Neuron (in vitro differentiated cells): ENCODE data around the gene INAFM1.

Source experiments
- H2AFZ ChIP-seq: one replicate; pipeline ENCODE4 v1.6.1; 2013; ENCODE audit warnings: low read depth, mild to moderate bottlenecking, inconsistent platforms, low read length, moderate library complexity
- H3K27me3 ChIP-seq: one replicate; pipeline ENCODE4 v1.6.1; 2013; ENCODE audit warnings: low read length; ENCODE audit not compliant: insufficient read depth
- H3K36me3 ChIP-seq: one replicate; pipeline ENCODE4 v1.6.1; 2013; ENCODE audit warnings: low read length; ENCODE audit not compliant: insufficient read depth
- H3K4me1 ChIP-seq: one replicate; pipeline ENCODE4 v1.6.1; 2013; ENCODE audit warnings: low read length; ENCODE audit not compliant: insufficient read depth
- H3K4me3 ChIP-seq: 2 replicates; pipeline ENCODE4 v1.5.1; 2013; ENCODE audit warnings: mild to moderate bottlenecking, low read length, moderate library complexity
- H3K9me3 ChIP-seq: one replicate; pipeline ENCODE4 v1.6.1; 2013; ENCODE audit warnings: low read length

INAFM1 gene

DNA sequence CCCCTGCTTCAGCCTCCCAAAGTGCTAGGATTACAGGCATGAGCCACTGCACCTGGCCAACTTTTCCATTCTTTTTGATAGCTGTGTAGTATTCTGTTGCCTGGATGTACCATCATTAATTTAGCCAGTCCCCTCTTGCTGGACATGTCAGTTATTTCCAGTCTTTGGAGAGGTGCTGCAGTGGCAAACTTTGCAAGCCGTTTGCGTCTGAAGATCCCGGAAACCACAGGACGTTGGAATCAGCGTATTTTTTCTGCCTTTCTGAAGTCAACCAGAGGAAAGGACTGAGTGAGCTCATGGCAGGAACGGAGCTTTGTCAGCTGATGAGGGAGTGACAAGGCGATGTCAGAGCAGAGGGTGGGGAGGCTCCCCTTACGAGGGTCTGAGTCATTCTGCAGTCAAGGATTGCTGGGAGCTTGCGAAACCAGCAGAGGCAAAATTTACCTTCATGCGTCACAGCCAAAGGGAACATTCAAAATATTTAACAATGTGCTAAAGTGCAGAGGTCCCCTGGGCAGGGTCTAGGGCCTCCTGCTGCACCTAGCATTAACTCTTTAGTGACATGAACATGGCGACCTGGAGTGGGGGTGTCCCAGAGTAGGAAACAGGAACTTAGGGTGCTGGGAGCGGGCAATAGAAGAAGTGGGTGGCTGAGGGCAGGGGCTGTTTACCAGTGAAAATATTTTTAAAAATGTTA, 40.6 kb downstream of the INAFM1 start:
- no peaks in the 10 kb centered on the region for H3K4me1 ChIP-seq
- H3K4me3 ChIP-seq: no peak overlapping the region
- H3K36me3 ChIP-seq: no peaks in the 10 kb centered on the region
- no peaks in the 10 kb centered on the region for H3K9me3 ChIP-seq
- no peak overlapping the region for H2AFZ ChIP-seq
- H3K27me3 ChIP-seq: no peaks in the 10 kb centered on the region

DNA sequence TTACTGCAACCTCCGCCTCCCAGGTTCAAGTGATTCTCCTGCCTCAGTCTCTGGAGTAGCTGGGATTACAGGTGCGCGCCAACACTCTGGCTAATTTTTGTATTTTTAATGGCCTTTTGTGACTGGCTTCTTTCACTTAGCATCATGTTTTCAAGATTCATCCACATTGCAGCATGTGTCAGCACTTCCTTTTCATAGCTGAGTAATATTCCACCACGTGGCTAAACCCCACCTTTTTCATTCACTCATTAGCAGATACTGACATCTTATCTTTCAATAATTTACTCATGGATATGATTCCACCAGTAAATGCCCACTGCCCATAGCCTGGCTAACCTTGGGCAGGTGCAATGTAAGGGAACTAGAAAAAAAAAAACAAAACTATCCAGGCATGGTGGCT, 41.8 kb downstream of the INAFM1 start:
- Histone ChIP-seq H2AFZ (no peak overlapping the region), H3K4me1 (no peaks in the 10 kb centered on the region), H3K4me3 (no peak overlapping the region), H3K9me3 (no peaks in the 10 kb centered on the region), H3K36me3 (no peaks in the 10 kb centered on the region), H3K27me3 (no peaks in the 10 kb centered on the region)

DNA sequence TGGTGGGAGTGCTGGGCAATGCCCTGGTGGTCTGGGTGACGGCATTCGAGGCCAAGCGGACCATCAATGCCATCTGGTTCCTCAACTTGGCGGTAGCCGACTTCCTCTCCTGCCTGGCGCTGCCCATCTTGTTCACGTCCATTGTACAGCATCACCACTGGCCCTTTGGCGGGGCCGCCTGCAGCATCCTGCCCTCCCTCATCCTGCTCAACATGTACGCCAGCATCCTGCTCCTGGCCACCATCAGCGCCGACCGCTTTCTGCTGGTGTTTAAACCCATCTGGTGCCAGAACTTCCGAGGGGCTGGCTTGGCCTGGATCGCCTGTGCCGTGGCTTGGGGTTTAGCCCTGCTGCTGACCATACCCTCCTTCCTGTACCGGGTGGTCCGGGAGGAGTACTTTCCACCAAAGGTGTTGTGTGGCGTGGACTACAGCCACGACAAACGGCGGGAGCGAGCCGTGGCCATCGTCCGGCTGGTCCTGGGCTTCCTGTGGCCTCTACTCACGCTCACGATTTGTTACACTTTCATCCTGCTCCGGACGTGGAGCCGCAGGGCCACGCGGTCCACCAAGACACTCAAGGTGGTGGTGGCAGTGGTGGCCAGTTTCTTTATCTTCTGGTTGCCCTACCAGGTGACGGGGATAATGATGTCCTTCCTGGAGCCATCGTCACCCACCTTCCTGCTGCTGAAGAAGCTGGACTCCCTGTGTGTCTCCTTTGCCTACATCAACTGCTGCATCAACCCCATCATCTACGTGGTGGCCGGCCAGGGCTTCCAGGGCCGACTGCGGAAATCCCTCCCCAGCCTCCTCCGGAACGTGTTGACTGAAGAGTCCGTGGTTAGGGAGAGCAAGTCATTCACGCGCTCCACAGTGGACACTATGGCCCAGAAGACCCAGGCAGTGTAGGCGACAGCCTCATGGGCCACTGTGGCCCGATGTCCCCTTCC, 45.5 kb downstream of the INAFM1 start:
- H2AFZ ChIP-seq: no peak overlapping the region
- no peaks in the 10 kb centered on the region for H3K36me3 ChIP-seq
- peaks cover 2% of the 10 kb centered on the region for H3K9me3 ChIP-seq
- H3K27me3 ChIP-seq: peaks cover 9% of the 10 kb centered on the region
- H3K4me3 ChIP-seq: no peak overlapping the region
- H3K4me1 ChIP-seq: no peaks in the 10 kb centered on the region

DNA sequence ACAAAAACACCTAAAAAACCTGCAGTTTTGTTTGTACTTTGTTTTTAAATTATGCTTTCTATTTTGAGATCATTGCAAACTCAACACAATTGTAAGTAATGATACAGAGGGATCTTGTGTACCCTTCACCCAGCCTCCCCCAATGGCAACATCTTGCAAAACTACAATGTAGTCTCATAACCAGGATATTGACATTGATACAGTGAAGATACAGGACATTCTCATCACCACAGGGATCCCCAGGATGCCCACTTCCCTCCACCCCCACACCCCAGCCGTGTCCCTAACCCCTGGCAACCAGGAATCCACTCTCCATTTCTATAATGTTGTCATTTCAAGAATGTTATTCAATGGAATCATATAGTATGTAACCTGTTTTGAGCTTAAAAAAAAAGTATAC, 46.9 kb downstream of the INAFM1 start:
- Histone ChIP-seq H2AFZ (no peak overlapping the region), H3K4me1 (no peaks in the 10 kb centered on the region), H3K36me3 (no peaks in the 10 kb centered on the region), H3K9me3 (peaks cover 2% of the 10 kb centered on the region), H3K27me3 (peaks cover 9% of the 10 kb centered on the region), H3K4me3 (no peak overlapping the region)

DNA sequence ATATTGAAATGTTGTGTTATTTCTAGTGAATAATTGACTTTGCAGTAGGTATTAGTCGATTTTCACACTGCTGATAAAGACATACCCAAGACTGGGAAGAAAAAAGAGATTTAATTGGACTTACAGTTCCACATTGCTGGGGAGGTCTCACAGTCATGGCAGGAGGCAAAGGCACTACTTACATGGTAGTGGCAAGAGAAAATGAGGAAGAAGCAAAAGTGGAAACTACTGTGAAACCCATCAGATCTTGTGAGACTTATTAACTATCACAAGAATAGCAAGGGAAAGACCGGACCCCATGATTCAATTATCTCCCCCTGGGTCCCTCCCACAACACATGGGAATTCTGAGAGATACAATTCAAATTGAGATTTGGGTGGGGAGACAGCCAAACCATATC, 47.4 kb downstream of the INAFM1 start:
- H3K27me3 ChIP-seq: peaks cover 9% of the 10 kb centered on the region
- no peaks in the 10 kb centered on the region for H3K4me1 ChIP-seq
- H3K36me3 ChIP-seq: no peaks in the 10 kb centered on the region
- H2AFZ ChIP-seq: no peak overlapping the region
- peaks cover 2% of the 10 kb centered on the region for H3K9me3 ChIP-seq
- no peak overlapping the region for H3K4me3 ChIP-seq

DNA sequence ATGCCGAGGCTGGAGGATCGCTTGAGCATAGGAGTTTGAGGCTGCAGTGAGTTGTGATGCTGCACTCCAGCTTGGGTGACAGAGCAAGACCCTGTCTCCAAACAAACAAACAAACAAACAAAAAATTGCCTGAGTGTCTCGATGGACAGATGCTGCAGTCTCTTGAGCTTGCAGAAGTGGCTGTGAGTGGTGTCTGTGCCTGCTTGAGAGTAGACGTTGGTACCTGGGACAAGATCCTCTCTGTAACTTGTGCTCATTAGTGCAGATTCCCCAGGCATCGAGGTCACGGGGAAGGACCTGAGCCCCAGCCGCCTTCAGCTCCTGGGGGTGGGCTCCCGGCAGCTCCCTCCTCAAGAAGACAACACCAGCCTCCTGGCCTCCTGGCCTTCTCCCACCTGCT, 48.7 kb downstream of the INAFM1 start:
- H3K9me3 ChIP-seq: peaks cover 2% of the 10 kb centered on the region
- H2AFZ ChIP-seq: no peak overlapping the region
- H3K36me3 ChIP-seq: no peaks in the 10 kb centered on the region
- H3K4me3 ChIP-seq: no peak overlapping the region
- peaks cover 9% of the 10 kb centered on the region for H3K27me3 ChIP-seq
- H3K4me1 ChIP-seq: no peaks in the 10 kb centered on the region

DNA sequence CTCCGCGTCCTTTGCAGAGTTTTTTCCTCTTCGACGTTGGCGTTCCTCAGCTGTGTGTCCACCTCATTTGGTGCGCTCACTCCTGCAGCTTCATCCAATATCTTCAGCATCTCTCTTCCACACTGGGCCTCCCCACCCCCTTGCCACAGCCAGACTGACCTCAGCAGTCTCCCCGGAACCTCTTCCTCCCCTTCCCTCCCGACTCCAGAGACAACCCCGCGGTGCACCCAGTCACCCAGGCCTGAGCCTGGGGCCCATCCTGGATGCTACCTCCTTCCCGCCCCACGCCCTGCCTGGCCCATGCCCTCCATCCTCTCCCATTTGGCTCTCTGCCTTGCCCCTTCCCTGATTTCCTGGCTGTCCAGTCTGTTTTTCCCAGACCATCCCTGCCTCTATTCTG, 49.2 kb downstream of the INAFM1 start:
- no peak overlapping the region for H2AFZ ChIP-seq
- H3K4me3 ChIP-seq: no peak overlapping the region
- H3K27me3 ChIP-seq: peaks cover 9% of the 10 kb centered on the region
- H3K9me3 ChIP-seq: peaks cover 2% of the 10 kb centered on the region
- H3K4me1 ChIP-seq: no peaks in the 10 kb centered on the region
- H3K36me3 ChIP-seq: no peaks in the 10 kb centered on the region

DNA sequence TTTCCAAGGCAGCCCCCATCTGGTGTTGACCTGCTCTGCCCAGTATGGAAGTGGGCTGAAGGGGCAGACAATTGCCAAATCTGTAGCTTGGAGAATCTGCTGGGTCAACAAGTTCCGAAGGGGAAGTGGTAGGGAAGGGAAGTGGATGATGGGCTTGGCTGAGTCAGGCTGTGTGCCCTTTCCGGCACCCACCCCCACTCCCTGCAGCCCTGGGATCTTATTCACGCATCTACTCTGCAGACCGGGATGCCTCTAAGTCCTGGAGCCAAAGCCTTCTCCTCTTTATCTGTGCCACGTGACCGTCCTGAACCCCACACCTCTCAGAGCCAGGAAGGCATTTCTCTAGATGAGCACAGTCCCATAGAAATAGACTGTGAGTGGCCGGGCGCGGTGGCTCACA, 49.8 kb downstream of the INAFM1 start:
- no peak overlapping the region for H2AFZ ChIP-seq

More for the DNA sequence above, 49.8 kb downstream of the INAFM1 start:
- Histone ChIP-seq H3K4me3 (no peak overlapping the region), H3K4me1 (no peaks in the 10 kb centered on the region), H3K36me3 (no peaks in the 10 kb centered on the region), H3K9me3 (peaks cover 2% of the 10 kb centered on the region), H3K27me3 (peaks cover 9% of the 10 kb centered on the region)
